Activated CD4-positive, alpha-beta T cell treated with anti-CD3 and anti-CD28 coated beads for 36 hours (primary cell): ENCODE data around the gene CASK. TPM values are rescaled to one million over a fixed set of nuclear protein-coding genes. Genes with fewer than 3 reads are reported as not detected.

Source experiments
- ATAC-seq: fragments of 200-7000 bp; cut with Tn5 transposase; one replicate; pipeline ENCODE4 v1.10.0; 2021; ENCODE audit warnings: mild to moderate bottlenecking, moderate library complexity
- CTCF ChIA-PET: fragments of 350-600 bp; sonication (Branson Sonifier 250); formaldehyde crosslinking; loops from one replicate; lab custom pipeline; 2021; ENCODE audit warnings: antibody characterized with exemption; lab: Charles Lee
- POLR2A ChIA-PET: fragments of 350-600 bp; sonication (Branson Sonifier 250); formaldehyde crosslinking; loops from one replicate; lab custom pipeline; 2021; ENCODE audit warnings: antibody characterized with exemption, inconsistent platforms; lab: Charles Lee
- DNase-seq: peaks from one replicate; pipeline ENCODE4 v3.0.0-alpha.2; 2020
- H3K27ac Mint-ChIP-seq: one replicate; pipeline ENCODE4 v1.8.0; 2021; ENCODE audit warnings: mixed read lengths
- H3K27me3 Mint-ChIP-seq: one replicate; pipeline ENCODE4 v1.8.0; 2021; ENCODE audit warnings: mixed read lengths
- H3K36me3 Mint-ChIP-seq: one replicate; pipeline ENCODE4 v1.8.0; 2021; ENCODE audit warnings: low read depth, mixed read lengths
- H3K4me1 Mint-ChIP-seq: one replicate; pipeline ENCODE4 v1.8.0; 2021; ENCODE audit warnings: mixed read lengths
- H3K4me3 Mint-ChIP-seq: one replicate; pipeline ENCODE4 v1.8.0; 2021; ENCODE audit warnings: mild to moderate bottlenecking, moderate library complexity, mixed read lengths
- H3K9me3 Mint-ChIP-seq: one replicate; pipeline ENCODE4 v1.8.0; 2021; ENCODE audit warnings: low read depth, mixed read lengths
- intact Hi-C, 2 experiments: fragments of 100-400 bp; cut with DNase I in 1 of 2; cut with micrococcal nuclease in 1 of 2; formaldehyde crosslinking; loops; one replicate each; pipeline versions ENCODE4 v1.14.2 to v1.15.1; 2022 to 2024; cut with DNase I, micrococcal nuclease
- total RNA-seq, 2 experiments: library from RNA; stranded (reverse); gene quantifications; one replicate each; pipeline ENCODE4 v1.2.3, GENCODE V29; 2021

Gene CASK
- total RNA-seq, 2 experiments from 2014 or later, result 14.4 to 15.0 TPM

DNA sequence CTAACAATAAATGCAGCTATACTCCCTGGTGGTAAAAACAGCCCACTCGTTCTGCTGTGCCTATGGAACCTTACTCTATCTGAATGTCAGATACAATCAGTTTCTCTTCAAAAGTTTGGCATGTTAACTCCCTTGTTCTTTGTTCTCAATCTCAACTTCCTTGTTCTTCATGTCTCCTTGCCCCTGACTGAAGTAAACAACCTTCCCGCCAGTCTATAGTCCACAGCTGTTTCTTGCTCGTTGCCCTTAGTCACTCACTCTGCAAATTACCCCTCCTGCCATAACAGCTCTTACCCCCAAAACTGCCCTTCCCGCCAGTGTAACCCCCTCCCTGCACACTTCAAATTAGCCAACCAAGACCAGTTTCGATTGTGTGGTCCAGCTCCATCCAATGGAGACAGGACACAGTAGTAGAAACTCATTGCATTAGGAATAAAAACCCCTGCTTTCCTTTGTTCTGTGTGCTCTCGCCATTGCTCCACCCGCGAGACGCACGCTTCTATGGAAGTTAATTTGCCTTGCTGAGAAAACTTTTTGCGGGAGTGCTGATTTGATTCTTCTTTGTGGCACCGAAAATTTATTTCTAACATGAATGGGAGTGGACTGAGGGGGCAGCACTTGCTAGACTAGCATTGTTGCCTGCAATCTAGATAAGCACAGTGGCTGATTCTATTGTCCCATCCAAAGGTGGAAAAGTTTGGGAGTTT, 206.4 kb downstream of the CASK start:
- ATAC-seq (no peak), DNase-seq (no peak)
- intact Hi-C loops, result no loop called here
- Mint-ChIP-seq H3K27ac (peak overlapping the region; percentile 61), H3K27me3 (no peaks in the 10 kb centered on the region), H3K9me3 (peaks cover 9% of the 10 kb centered on the region), H3K4me1 (peaks cover 23% of the 10 kb centered on the region), H3K36me3 (peaks cover 25% of the 10 kb centered on the region), H3K4me3 (no peak overlapping the region)
- ChIA-PET POLR2A (interaction anchor here (0.6 kb wide), 1 partner anchor 9 kb away, joined by 3 read pairs; no protein-coding TSS in a partner anchor), CTCF (no interaction called here)

DNA sequence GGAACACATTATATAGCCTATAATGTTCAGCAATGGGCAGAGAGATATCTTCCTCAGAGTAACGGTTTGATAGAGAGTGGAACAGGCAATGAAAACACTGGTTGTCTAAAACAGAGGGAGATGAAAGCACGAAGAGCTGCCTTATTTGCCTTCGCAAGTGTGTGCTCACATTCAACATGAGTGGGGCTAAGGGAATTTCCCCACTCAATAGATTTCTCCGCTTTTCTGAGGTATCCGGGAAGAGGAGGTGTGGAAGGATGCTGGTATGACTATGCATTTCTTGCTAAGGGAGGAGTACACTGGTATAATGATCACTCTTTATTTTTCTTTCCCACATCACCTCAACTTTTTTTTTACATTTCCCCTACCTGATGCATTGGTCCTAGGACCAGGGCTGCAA, 207.1 kb downstream of the CASK start:
- H3K9me3 Mint-ChIP-seq, result peaks cover 9% of the 10 kb centered on the region
- intact Hi-C loops, result no loop called here
- peak; percentile 6 for DNase-seq
- no peaks in the 10 kb centered on the region for H3K27me3 Mint-ChIP-seq
- no peak overlapping the region for H3K27ac Mint-ChIP-seq
- H3K36me3 Mint-ChIP-seq, result peaks cover 25% of the 10 kb centered on the region
- peaks cover 21% of the 10 kb centered on the region for H3K4me1 Mint-ChIP-seq
- peak; percentile 55 for ATAC-seq
- no peak overlapping the region for H3K4me3 Mint-ChIP-seq
- CTCF ChIA-PET, result no interaction called here
- POLR2A ChIA-PET, result interaction anchor here (0.6 kb wide), 2 partner anchors 8 to 40 kb away, joined by 3 read pairs; no protein-coding TSS in a partner anchor

DNA sequence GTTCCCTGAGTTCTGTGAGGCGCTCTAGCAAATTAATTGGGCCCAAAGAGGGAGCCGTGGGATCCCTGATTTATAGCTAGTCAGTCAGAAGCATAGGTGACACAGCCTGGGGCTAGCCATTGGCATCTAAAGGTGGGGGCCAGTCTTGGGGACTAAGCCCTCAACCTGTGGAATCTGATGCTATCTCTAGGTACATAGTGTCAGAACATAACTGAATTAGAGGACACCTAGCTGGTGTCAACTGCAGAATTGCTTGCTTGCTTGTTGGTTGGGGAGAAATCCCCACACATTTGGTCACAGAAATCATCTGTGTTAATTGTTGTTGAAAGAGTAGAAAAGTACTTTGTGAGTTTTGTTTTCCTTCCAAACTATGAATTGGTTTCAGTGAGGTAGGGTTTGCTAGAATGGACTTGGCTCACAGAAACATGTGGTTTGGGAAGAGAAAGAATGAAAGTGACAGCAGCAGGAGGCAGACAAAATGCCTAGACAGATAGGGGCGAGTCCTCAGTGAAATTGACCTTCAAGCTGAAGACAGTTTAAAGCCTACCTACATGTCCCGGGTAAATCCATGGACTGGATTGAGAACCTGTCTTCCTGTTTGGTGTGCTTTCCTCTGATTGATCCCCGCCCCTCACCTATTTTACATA, 212.2 kb downstream of the CASK start:
- POLR2A ChIA-PET, result no interaction called here
- Mint-ChIP-seq H3K27me3 (no peaks in the 10 kb centered on the region), H3K27ac (no peak overlapping the region), H3K9me3 (no peaks in the 10 kb centered on the region), H3K36me3 (no peaks in the 10 kb centered on the region), H3K4me1 (peaks cover 22% of the 10 kb centered on the region), H3K4me3 (no peak overlapping the region)
- intact Hi-C loops, result no loop called here
- CTCF ChIA-PET, result no interaction called here
- DNase-seq (peak; percentile 7), ATAC-seq (peak; percentile 61)

DNA sequence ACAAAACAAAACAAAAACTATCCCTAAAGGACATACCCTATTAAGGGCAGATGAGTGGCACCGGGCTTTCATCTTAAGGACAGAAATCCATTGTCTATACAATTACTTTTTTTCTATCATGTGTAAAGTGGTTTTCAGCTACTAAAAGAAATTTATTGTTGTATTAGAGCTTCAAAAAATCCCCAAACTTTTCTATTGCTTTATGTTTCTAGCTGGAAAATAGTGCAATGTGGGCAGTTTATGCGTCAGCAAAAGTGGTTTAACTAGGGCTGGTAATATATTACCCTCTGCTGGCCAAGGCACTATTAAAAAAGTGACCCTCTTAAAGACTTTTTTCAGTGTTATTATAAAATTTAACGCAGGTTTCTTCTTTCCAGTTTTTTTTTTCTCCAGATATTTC, 214.9 kb downstream of the CASK start:
- no peaks in the 10 kb centered on the region for H3K9me3 Mint-ChIP-seq
- ATAC-seq, result no peak
- H3K4me1 Mint-ChIP-seq, result peaks cover 36% of the 10 kb centered on the region
- intact Hi-C loops, result no loop called here
- H3K36me3 Mint-ChIP-seq, result peaks cover 2% of the 10 kb centered on the region
- H3K27me3 Mint-ChIP-seq, result no peaks in the 10 kb centered on the region
- POLR2A ChIA-PET, result interaction anchor here (1.1 kb wide), 1 partner anchor 8 kb away, joined by 3 read pairs; no protein-coding TSS in a partner anchor
- no peak for DNase-seq
- no peak overlapping the region for H3K4me3 Mint-ChIP-seq
- CTCF ChIA-PET, result interaction anchor here (0.6 kb wide), 1 partner anchor 1691 kb away, joined by 3 read pairs; no protein-coding TSS in a partner anchor
- no peak overlapping the region for H3K27ac Mint-ChIP-seq

DNA sequence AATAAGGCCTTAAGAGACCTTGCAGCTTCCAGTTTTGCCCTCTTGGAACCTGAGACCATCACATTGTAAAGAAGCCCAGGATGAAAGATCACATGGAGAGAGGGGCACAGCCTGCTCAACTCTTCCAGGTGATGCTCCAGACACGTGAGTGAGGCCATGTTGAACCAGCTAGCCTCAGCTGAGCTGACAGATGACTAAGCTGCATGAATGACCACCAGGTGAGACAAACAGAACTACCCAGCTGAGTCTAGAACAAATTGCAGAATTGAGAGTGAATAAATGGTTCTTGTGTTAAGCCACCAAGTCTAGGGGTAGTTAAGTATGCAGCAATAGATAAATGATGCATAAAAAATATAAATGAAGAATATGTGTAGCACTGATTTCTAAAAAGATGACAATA, 216.1 kb downstream of the CASK start:
- Mint-ChIP-seq H3K36me3 (peaks cover 2% of the 10 kb centered on the region), H3K4me1 (peaks cover 38% of the 10 kb centered on the region), H3K27ac (no peak overlapping the region), H3K27me3 (no peaks in the 10 kb centered on the region), H3K9me3 (no peaks in the 10 kb centered on the region), H3K4me3 (no peak overlapping the region)
- POLR2A ChIA-PET, result no interaction called here
- no peak for ATAC-seq
- no peak for DNase-seq
- CTCF ChIA-PET, result no interaction called here
- intact Hi-C loops, result no loop called here

DNA sequence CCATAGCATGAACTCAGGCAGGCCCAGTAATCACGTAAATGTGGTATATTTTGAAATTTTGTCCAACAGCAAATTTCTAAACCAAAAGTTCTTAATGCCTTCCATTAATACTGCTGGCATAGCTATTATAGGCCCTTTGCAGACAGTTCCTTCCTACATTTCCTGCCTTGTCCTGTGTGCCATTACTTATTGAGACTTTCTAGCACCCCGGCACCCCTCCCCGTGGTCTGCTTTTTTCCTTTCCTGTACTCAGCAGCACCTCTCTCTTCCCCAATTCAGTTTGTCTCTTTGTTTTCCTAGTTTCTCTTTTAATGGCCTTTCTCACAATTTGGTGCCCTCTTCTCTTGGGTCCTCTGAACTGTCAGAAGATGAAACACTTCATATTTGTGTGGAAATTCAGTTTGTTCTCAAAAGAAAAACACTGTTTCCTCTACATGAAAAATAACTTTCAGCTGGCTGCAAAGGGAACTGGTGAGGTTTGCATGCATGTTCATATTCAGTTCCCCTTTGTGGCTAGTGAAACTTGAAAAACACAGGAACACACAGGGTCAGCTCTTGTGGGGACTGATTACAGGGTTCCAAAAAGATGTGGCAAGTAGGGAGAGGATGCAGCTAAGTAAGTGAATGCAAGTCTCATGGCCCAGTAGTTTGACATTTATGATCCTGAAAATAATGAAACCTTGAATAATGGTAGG, 217.5 kb downstream of the CASK start:
- no peak for DNase-seq
- Mint-ChIP-seq H3K36me3 (peaks cover 2% of the 10 kb centered on the region), H3K4me1 (peaks cover 30% of the 10 kb centered on the region), H3K4me3 (no peak overlapping the region), H3K9me3 (no peaks in the 10 kb centered on the region), H3K27ac (no peak overlapping the region), H3K27me3 (no peaks in the 10 kb centered on the region)
- intact Hi-C loops, result no loop called here
- POLR2A ChIA-PET, result interaction anchor here (0.6 kb wide), 1 partner anchor 276 kb away, joined by 3 read pairs; no protein-coding TSS in a partner anchor
- CTCF ChIA-PET, result no interaction called here
- no peak for ATAC-seq

DNA sequence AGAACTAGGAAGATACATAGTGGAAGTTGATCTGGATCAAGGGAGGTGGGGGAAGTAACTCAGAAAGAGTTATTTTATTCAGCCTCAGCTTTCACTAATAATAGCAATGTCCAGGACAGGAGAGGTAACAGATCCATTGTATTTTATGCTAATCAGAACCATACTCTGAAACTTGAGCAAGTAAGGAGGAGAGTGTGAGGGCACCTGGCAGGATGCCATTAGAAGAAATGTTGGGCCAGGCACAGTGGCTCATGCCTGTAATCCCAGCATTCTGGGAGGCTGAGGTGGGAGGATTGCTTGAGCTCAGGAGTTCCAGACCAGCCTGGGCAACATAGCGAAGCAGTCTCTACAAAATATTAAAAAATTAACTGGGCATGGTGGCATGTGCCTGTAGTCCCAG, 218.3 kb downstream of the CASK start:
- intact Hi-C loops, result no loop called here
- ATAC-seq (no peak), DNase-seq (no peak)
- CTCF ChIA-PET, result no interaction called here
- Mint-ChIP-seq H3K4me3 (no peak overlapping the region), H3K4me1 (peaks cover 27% of the 10 kb centered on the region), H3K27ac (no peak overlapping the region), H3K36me3 (peaks cover 2% of the 10 kb centered on the region), H3K27me3 (no peaks in the 10 kb centered on the region), H3K9me3 (no peaks in the 10 kb centered on the region)
- POLR2A ChIA-PET, result no interaction called here

DNA sequence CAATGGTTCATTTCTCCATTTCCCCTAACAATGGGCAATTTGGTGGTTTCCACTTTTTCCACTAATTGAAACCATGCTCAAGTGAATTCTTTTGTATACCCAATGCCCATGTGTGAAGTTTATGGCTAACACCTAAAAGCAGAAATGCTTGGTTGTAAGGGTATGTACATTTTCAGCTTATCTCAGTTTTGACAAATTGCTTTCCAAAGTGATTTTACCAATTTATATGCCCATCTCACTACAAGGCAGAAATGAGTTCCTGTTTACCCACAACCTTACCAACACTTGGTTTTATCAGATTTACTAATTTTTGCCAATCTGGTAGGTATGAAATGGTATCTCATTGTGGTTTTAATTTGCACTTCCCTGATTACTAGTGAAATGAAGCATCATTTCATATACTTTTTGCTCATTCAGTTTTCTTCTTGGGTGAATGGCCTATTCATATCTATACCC, 219.8 kb downstream of the CASK start:
- H3K4me3 Mint-ChIP-seq, result no peak overlapping the region
- ATAC-seq, result peak; percentile 65
- CTCF ChIA-PET, result interaction anchor here (0.7 kb wide), 1 partner anchor 419 kb away, joined by 3 read pairs; no protein-coding TSS in a partner anchor

DNA sequence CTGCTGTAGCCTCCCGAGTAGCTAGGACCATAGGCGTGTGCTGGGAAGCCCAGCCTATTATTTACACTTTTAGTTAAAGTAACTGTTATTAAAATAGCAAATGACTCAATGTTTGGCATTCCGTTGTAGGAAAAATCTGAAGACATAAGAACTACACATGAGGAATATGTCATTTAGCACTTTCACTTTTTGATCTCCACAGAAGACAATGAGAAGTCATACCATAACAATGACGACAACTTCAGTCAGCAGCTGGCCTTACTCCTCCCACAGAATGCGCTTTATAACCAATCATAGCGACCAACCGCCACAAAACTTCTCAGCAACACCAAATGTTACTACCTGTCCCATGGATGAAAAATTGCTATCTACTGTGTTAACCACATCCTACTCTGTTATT, 227.9 kb downstream of the CASK start:
- peak; percentile 65 for ATAC-seq
- intact Hi-C loops, result no loop called here
- peak; percentile 42 for DNase-seq
- no peak overlapping the region for H3K27ac Mint-ChIP-seq
- H3K9me3 Mint-ChIP-seq, result no peaks in the 10 kb centered on the region
- ChIA-PET CTCF (no interaction called here), POLR2A (no interaction called here)
- peaks cover 27% of the 10 kb centered on the region for H3K4me1 Mint-ChIP-seq
- H3K36me3 Mint-ChIP-seq, result peaks cover 9% of the 10 kb centered on the region
- H3K27me3 Mint-ChIP-seq, result no peaks in the 10 kb centered on the region
- no peak overlapping the region for H3K4me3 Mint-ChIP-seq

More for the DNA sequence above, 219.8 kb downstream of the CASK start:
- intact Hi-C loops, result loop anchor here in 1 of 2 experiments (5.0 kb wide), 1 partner anchor 36 kb away; no protein-coding TSS in a partner anchor
- Mint-ChIP-seq H3K9me3 (no peaks in the 10 kb centered on the region), H3K27me3 (no peaks in the 10 kb centered on the region), H3K4me1 (peaks cover 28% of the 10 kb centered on the region), H3K27ac (no peak overlapping the region), H3K36me3 (peaks cover 2% of the 10 kb centered on the region)
- DNase-seq, result no peak
- POLR2A ChIA-PET, result no interaction called here

DNA sequence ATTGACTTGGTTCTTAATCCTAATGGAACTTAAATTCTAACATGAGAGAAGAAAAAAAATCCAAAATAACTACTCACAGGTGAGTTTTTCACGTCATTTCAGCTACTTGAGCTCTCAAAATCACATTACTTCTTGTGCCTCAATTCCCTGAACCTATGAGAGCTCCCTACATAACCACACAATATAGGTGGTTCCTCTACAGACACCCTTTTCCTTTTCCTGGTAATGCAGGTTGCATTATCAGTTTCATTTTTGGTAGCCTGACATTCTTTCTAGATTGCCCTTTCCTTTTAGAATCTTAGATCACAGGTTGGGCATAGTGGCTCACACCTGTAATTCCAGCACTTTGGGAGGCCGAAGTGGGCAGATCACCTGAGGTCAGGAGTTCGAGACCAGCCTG, 230.3 kb downstream of the CASK start:
- H3K27ac Mint-ChIP-seq, result no peak overlapping the region
- no peak overlapping the region for H3K4me3 Mint-ChIP-seq
- H3K4me1 Mint-ChIP-seq, result peaks cover 36% of the 10 kb centered on the region
- H3K9me3 Mint-ChIP-seq, result no peaks in the 10 kb centered on the region
- no peaks in the 10 kb centered on the region for H3K27me3 Mint-ChIP-seq
- DNase-seq, result no peak
- ATAC-seq, result no peak
- ChIA-PET CTCF (no interaction called here), POLR2A (no interaction called here)
- H3K36me3 Mint-ChIP-seq, result peaks cover 9% of the 10 kb centered on the region
- intact Hi-C loops, result no loop called here

DNA sequence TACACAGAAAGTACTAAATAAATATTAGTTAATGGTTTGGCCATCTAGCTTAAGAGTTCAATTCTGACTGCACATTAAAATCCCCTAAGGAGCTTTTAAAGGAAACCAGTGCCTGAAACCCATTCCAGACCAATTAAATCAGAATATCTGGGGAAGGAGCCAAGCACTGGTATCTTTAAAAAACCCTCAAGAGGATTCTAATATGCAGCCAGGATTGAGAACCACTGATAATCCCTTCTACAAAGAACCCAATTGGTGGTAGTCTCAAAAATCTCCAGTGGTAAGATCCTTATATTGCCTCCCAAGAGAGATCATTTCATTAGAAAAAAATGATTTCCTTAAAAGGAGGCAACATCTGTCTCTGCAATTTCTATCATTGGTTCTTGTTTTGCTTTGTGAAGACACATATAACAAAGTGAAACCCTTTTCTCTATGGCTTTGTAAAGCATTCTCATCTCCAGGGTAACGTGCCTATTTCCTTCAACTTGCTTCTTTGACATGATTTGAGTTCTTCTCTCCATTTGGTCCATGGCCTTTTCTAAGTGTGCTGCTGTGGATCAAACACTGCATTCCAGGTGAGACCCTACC, 231.1 kb downstream of the CASK start:
- H3K27ac Mint-ChIP-seq, result no peak overlapping the region
- no peaks in the 10 kb centered on the region for H3K9me3 Mint-ChIP-seq
- ATAC-seq, result no peak
- intact Hi-C loops, result no loop called here
- ChIA-PET CTCF (no interaction called here), POLR2A (no interaction called here)
- no peaks in the 10 kb centered on the region for H3K27me3 Mint-ChIP-seq
- DNase-seq, result no peak
- peaks cover 38% of the 10 kb centered on the region for H3K4me1 Mint-ChIP-seq
- H3K36me3 Mint-ChIP-seq, result peaks cover 9% of the 10 kb centered on the region
- no peak overlapping the region for H3K4me3 Mint-ChIP-seq
